ENCODE results near the gene OR52K2.
"Not testable (repeated sequence)": the region's sequence is repeated elsewhere in the genome, so short reads cannot be mapped to it uniquely, and the experiment has no call there.

OR52K2 gene

GRCh38 chr11:4448995-4449394 is at the start of gene OR52K2:
OR52K2 (plus strand) TSS chr11:4449295; CDS start chr11:4449340, 45 bp downstream.
- DNase-seq, result no peak

- DNase-seq, result not testable (repeated sequence)
Observed at GRCh38 chr11:4406206-4406605, 42.9 kb upstream of the OR52K2 start.

GRCh38 chr11:4416306-4416705 is 32.8 kb upstream of the OR52K2 start:
- no peak for DNase-seq

- DNase-seq, result no peak
Observed at GRCh38 chr11:4416816-4417215, 32.3 kb upstream of the OR52K2 start.

- no peak for DNase-seq
Observed at GRCh38 chr11:4418403-4418802, 30.7 kb upstream of the OR52K2 start.

GRCh38 chr11:4430051-4430450 is 19.0 kb upstream of the OR52K2 start:
- no peak for DNase-seq

GRCh38 chr11:4433856-4434255 is 15.2 kb upstream of the OR52K2 start:
- DNase-seq, result no peak

- DNase-seq, result no peak
Observed at GRCh38 chr11:4436411-4436810, 12.7 kb upstream of the OR52K2 start.

- no peak for DNase-seq
Observed at GRCh38 chr11:4441515-4441914, 7.6 kb upstream of the OR52K2 start.

GRCh38 chr11:4443232-4443891 is 5.7 kb upstream of the OR52K2 start:
- DNase-seq, result no peak

- DNase-seq, result no peak
Observed at GRCh38 chr11:4453118-4453517, 4.0 kb downstream of the OR52K2 start.

GRCh38 chr11:4454021-4454420 is 4.9 kb downstream of the OR52K2 start:
- no peak for DNase-seq

GRCh38 chr11:4455419-4455818 is 6.3 kb downstream of the OR52K2 start:
- no peak for DNase-seq

- DNase-seq, result no peak
Observed at GRCh38 chr11:4459500-4459899, 10.4 kb downstream of the OR52K2 start.

- no peak for DNase-seq
Observed at GRCh38 chr11:4460151-4460550, 11.1 kb downstream of the OR52K2 start.

GRCh38 chr11:4464216-4465159 is 15.4 kb downstream of the OR52K2 start:
- no peak for DNase-seq

GRCh38 chr11:4465407-4465806 is 16.3 kb downstream of the OR52K2 start:
- DNase-seq, result no peak

- DNase-seq, result no peak
Observed at GRCh38 chr11:4466131-4466870, 17.2 kb downstream of the OR52K2 start.

GRCh38 chr11:4466871-4467442 is 17.9 kb downstream of the OR52K2 start:
- DNase-seq, result no peak

- DNase-seq, result no peak
Observed at GRCh38 chr11:4467811-4468606, 18.9 kb downstream of the OR52K2 start.

GRCh38 chr11:4479644-4480043 is 30.5 kb downstream of the OR52K2 start:
- DNase-seq, result no peak

- DNase-seq, result no peak
Observed at GRCh38 chr11:4480577-4481239, 31.6 kb downstream of the OR52K2 start.

All from NCI-H345 (cell line).